H1 (cell line): ENCODE results near the gene PPP3R2. TPM values are rescaled to one million over a fixed set of nuclear protein-coding genes. Genes with fewer than 3 reads are reported as not detected.

Experiments
- CTCF ChIA-PET: fragments of 300-600 bp; sonication (Branson Sonifier 250); formaldehyde crosslinking; loops from one replicate; lab custom pipeline; 2021; ENCODE audit not compliant: partially characterized antibody; lab: Charles Lee
- POLR2A ChIA-PET: fragments of 300-600 bp; sonication (Branson Sonifier 250); formaldehyde crosslinking; loops from one replicate; lab custom pipeline; 2021; ENCODE audit warnings: inconsistent platforms; ENCODE audit not compliant: partially characterized antibody; lab: Charles Lee
- DNase-seq, 2 experiments: peaks; one replicate each; pipeline versions ENCODE4 v3.0.0 to v3.0.0-alpha.2; 2010 to 2022; ENCODE audit warnings: low spot score in 2 of 2, low read depth in 1 of 2, mixed read lengths in 1 of 2
- FAIRE-seq: peaks from 2 replicates; lab custom pipeline; 2011; peaks lifted over from hg19 to GRCh38; lab: Jason Lieb, UNC
- H2AFZ ChIP-seq: 2 replicates; pipeline ENCODE4 v1.8.1; 2012; ENCODE audit warnings: low read length, inconsistent platforms
- H2AK5ac ChIP-seq: 2 replicates; pipeline ENCODE4 v1.6.1; 2013; ENCODE audit warnings: low read depth, low read length
- H2BK120ac ChIP-seq: replicated peaks from 2 replicates; pipeline ENCODE3; 2013; ENCODE audit warnings: low read depth, low read length, inconsistent platforms
- H2BK12ac ChIP-seq: 2 replicates; pipeline ENCODE4 v1.6.1; 2013; ENCODE audit warnings: low read depth, low read length
- H2BK15ac ChIP-seq: 2 replicates; pipeline ENCODE4 v1.6.1; 2013; ENCODE audit warnings: low read length
- H2BK20ac ChIP-seq: 2 replicates; pipeline ENCODE4 v1.6.1; 2013; ENCODE audit warnings: low read length
- H2BK5ac ChIP-seq: 2 replicates; pipeline ENCODE4 v1.6.1; 2013; ENCODE audit warnings: low read depth, low read length
- H3K14ac ChIP-seq: 2 replicates; pipeline ENCODE4 v1.6.1; 2013; ENCODE audit warnings: inconsistent platforms; ENCODE audit not compliant: insufficient read length
- H3K18ac ChIP-seq: 2 replicates; pipeline ENCODE4 v1.6.1; 2013; ENCODE audit warnings: low read length; ENCODE audit errors: extremely low read depth
- H3K23ac ChIP-seq: 2 replicates; pipeline ENCODE4 v1.6.1; 2013; ENCODE audit warnings: inconsistent platforms; ENCODE audit not compliant: insufficient read length
- H3K23me2 ChIP-seq: 2 replicates; pipeline ENCODE4 v1.6.1; 2013; ENCODE audit warnings: low read depth, low read length
- H3K27ac ChIP-seq: 2 replicates; pipeline ENCODE4 v1.6.1; 2011; ENCODE audit warnings: low read depth, low read length, inconsistent platforms
- H3K27me3 ChIP-seq, 4 experiments: replicated peaks in 1 of 4; 1 replicate in 1 of 4; 2 replicates in 3 of 4; pipeline versions ENCODE4 v1.6.1 to v1.8.1; 2011 to 2013; ENCODE audit warnings: low read length in 3 of 4, mild to moderate bottlenecking in 3 of 4, inconsistent platforms in 2 of 4, mixed read lengths in 2 of 4, moderate library complexity in 1 of 4; ENCODE audit not compliant: control insufficient read depth in 3 of 4, insufficient read depth in 3 of 4; ENCODE audit errors: extremely low read depth in 1 of 4
- H3K36me3 ChIP-seq, 4 experiments: 2 replicates each; pipeline versions ENCODE4 v1.6.1 to v1.8.1; 2011 to 2013; ENCODE audit warnings: mild to moderate bottlenecking in 4 of 4, low read length in 3 of 4, moderate library complexity in 2 of 4, control low read depth in 1 of 4, inconsistent platforms in 1 of 4; ENCODE audit not compliant: insufficient read depth in 4 of 4, control insufficient read depth in 2 of 4
- H3K4ac ChIP-seq: replicated peaks from 2 replicates; pipeline ENCODE3; 2013; ENCODE audit warnings: low read length, low read depth, mixed read lengths, inconsistent platforms; ENCODE audit not compliant: insufficient read length
- H3K4me1 ChIP-seq, 4 experiments: replicated peaks in 1 of 4; 1 replicate in 1 of 4; 2 replicates in 3 of 4; pipeline versions ENCODE4 v1.6.1 to v1.8.1; 2011 to 2013; ENCODE audit warnings: low read length in 3 of 4, inconsistent platforms in 2 of 4, mixed read lengths in 1 of 4; ENCODE audit not compliant: insufficient read depth in 4 of 4, control insufficient read depth in 3 of 4
- H3K4me2 ChIP-seq, 2 experiments: 2 replicates each; pipeline versions ENCODE4 v1.6.1 to v1.8.1; 2011 to 2013; ENCODE audit warnings: low read depth in 2 of 2, low read length in 2 of 2, control low read depth in 1 of 2, inconsistent platforms in 1 of 2, mild to moderate bottlenecking in 1 of 2; ENCODE audit not compliant: insufficient read depth in 1 of 2
- H3K4me3 ChIP-seq, 4 experiments: fragments of 200-600, 300-600 bp in 1 of 4; sonication (generic), shearing (Covaris generic), sonication (Bioruptor Twin) in 1 of 4; 2 replicates each; pipeline versions ENCODE4 v1.5.1 to v1.8.1; 2011 to 2016; ENCODE audit warnings: low read length in 4 of 4, low read depth in 3 of 4, control low read depth in 2 of 4, inconsistent platforms in 2 of 4, mild to moderate bottlenecking in 2 of 4, mixed read lengths in 1 of 4, moderate library complexity in 1 of 4; ENCODE audit not compliant: insufficient read depth in 2 of 4; ENCODE audit errors: extremely low read depth in 1 of 4
- H3K56ac ChIP-seq: replicated peaks from 2 replicates; pipeline ENCODE3; 2013; ENCODE audit warnings: low read depth, mild to moderate bottlenecking, mixed read lengths, low read length, inconsistent platforms; ENCODE audit not compliant: insufficient read length
- H3K79me1 ChIP-seq: 2 replicates; pipeline ENCODE4 v1.6.1; 2013; ENCODE audit warnings: low read depth, low read length, control low read depth
- H3K79me2 ChIP-seq, 2 experiments: 2 replicates each; pipeline versions ENCODE4 v1.6.1 to v1.8.1; 2012 to 2013; ENCODE audit warnings: low read length in 2 of 2, mild to moderate bottlenecking in 2 of 2, inconsistent platforms in 1 of 2; ENCODE audit not compliant: insufficient read depth in 2 of 2, control insufficient read depth in 1 of 2
- H3K9ac ChIP-seq, 4 experiments: replicated peaks in 1 of 4; 1 replicate in 1 of 4; 2 replicates in 3 of 4; pipeline versions ENCODE4 v1.6.1 to v1.8.1; 2011 to 2013; ENCODE audit warnings: low read depth in 3 of 4, low read length in 3 of 4, control low read depth in 2 of 4, mild to moderate bottlenecking in 2 of 4, moderate library complexity in 2 of 4, inconsistent platforms in 1 of 4; ENCODE audit errors: extremely low read depth in 1 of 4
- H3K9me3 ChIP-seq, 2 experiments: 2 replicates each; pipeline versions ENCODE4 v1.6.1 to v1.8.1; 2012 to 2013; ENCODE audit warnings: mild to moderate bottlenecking in 2 of 2, moderate library complexity in 2 of 2, control low read depth in 1 of 2, inconsistent platforms in 1 of 2, low read depth in 1 of 2, low read length in 1 of 2, mixed read lengths in 1 of 2; ENCODE audit not compliant: insufficient read depth in 2 of 2
- H4K20me1 ChIP-seq, 2 experiments: replicated peaks in 1 of 2; 2 replicates each; pipeline versions ENCODE3 to v1.8.1; 2011 to 2013; ENCODE audit warnings: inconsistent platforms in 2 of 2, low read length in 2 of 2, mild to moderate bottlenecking in 1 of 2; ENCODE audit not compliant: insufficient read depth in 2 of 2, control insufficient read depth in 1 of 2
- H4K5ac ChIP-seq: 2 replicates; pipeline ENCODE4 v1.6.1; 2013; ENCODE audit warnings: low read length, low read depth, mixed read lengths, inconsistent platforms; ENCODE audit not compliant: insufficient read length
- H4K8ac ChIP-seq: 2 replicates; pipeline ENCODE4 v1.8.0; 2013; ENCODE audit warnings: mild to moderate bottlenecking, moderate library complexity, low read length, inconsistent platforms; ENCODE audit not compliant: insufficient read depth; ENCODE audit errors: extremely low read depth
- H4K91ac ChIP-seq: replicated peaks from 2 replicates; pipeline ENCODE3; 2013; ENCODE audit warnings: low read length, mixed read lengths, inconsistent platforms; ENCODE audit not compliant: insufficient read length
- WGBS, 2 experiments: shearing (Covaris generic) in 1 of 2; methylation state at CpG; one replicate each; pipeline versions ENCODE4 v1.1.6 to v1.1.7; 2013 to 2015; ENCODE audit warnings: low lambda C conversion rate in 2 of 2, mixed read lengths in 2 of 2, inconsistent platforms in 1 of 2, low coverage in 1 of 2, missing lambda C conversion rate in 1 of 2; ENCODE audit not compliant: insufficient replicate concordance in 2 of 2, insufficient coverage in 1 of 2, insufficient read length in 1 of 2; ENCODE audit errors: extremely low coverage in 1 of 2, missing lambda C conversion rate in 1 of 2; 5-methylcytosine and 5-hydroxymethylcytosine counted together
- polyA plus RNA-seq, 7 experiments: library from polyadenylated mRNA; depleted of rRNA in 3 of 7; stranded (reverse) in 5 of 7; unstranded in 2 of 7; fragments of >200 nt in 5 of 7; fragments of 200-250 nt in 2 of 7; gene quantifications; 1 replicate in 5 of 7; 2 replicates in 1 of 7; 4 replicates in 1 of 7; pipeline versions ENCODE4 v1.2.1 to v1.2.3, GENCODE V29; 2011 to 2013; ENCODE audit warnings: missing spikeins in 2 of 7, mixed read lengths in 2 of 7
- total RNA-seq: library from RNA; stranded (reverse); fragmentation: NEBNext Ultra II Directional; extraction: Animal tissue kit (Norgen Biotek cat#: 25700); gene quantifications from 2 replicates; pipeline ENCODE4 v1.2.1, GENCODE V29; 2021

PPP3R2 gene
- total and polyA plus RNA-seq, 2 of the 8 experiments (the other 6 are each of a cell fraction or from before 2014, with no cell fraction given): not detected

DNA sequence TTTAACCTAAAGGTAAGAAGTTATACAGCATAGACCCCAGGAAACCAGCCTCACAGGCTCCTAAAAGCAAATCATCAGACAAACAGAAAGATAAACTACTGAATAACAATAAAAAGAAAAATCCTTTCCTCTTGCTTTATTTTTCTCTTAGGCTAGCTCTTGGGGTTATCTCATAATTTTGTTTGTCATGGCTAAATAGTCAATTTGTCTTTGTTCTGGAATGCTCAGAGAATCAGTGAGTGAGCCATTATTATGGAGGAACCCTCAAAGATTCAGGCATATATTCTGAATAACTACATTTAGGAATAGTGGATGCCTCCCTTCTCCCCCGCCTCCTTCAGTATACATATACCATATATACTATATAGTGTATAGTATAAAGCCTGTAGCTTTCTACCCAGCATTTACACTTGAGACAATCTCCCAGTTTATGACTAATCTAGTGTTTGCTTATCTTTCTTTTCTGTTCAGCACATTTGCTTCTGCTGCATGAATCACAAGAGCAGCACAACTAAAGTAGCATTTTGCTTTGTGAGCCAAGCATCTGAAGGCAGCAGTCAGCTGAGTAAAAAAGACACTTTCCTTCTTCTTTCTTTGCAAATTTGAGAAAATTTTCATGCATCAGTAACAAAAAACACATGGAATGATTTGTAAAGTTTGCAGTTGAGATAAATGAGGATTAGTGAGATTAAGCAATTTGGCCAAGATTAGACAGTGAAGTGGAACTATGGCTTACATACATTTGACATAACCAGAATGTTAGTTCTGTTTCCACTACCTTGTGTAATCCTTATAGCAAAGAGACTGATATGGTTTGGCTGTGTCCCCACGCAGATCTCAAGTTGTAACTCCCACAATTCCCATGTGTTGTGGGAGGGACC is 45.3 kb upstream of the PPP3R2 start:
- H2BK20ac ChIP-seq: no peak overlapping the region
- H3K79me1 ChIP-seq: no peaks in the 10 kb centered on the region
- no peak overlapping the region for H3K9ac ChIP-seq
- H3K23me2 ChIP-seq: peaks cover 1% of the 10 kb centered on the region; the same call in 1 of the 2 replicates
- no peak overlapping the region for H3K56ac ChIP-seq
- ChIA-PET CTCF (no interaction called here), POLR2A (no interaction called here)
- WGBS, 2 experiments: 100% methylated on average over 2 of the region's 2 CpGs; no CpG with 5 or more reads in 1 of the 2 experiments
- H3K4ac ChIP-seq: no peak overlapping the region
- peaks cover 0 to 6% of the 10 kb centered on the region in 2 experiments; a peak in 2 of 4 replicates for H3K9me3 ChIP-seq
- H2AFZ ChIP-seq: no peak overlapping the region
- H3K4me3 ChIP-seq: no peak overlapping the region
- no peak overlapping the region for H3K14ac ChIP-seq
- no peak overlapping the region for H3K23ac ChIP-seq
- no peak overlapping the region for H2BK120ac ChIP-seq
- H3K4me1 ChIP-seq: no peaks in the 10 kb centered on the region
- H3K27me3 ChIP-seq: no peaks in the 10 kb centered on the region
- H2BK5ac ChIP-seq: no peak overlapping the region
- no peak overlapping the region for H4K5ac ChIP-seq
- no peak overlapping the region for H2BK12ac ChIP-seq
- no peaks in the 10 kb centered on the region for H4K20me1 ChIP-seq
- H4K8ac ChIP-seq: no peak overlapping the region
- no peak overlapping the region for H3K18ac ChIP-seq
- no peak for DNase-seq
- H3K27ac ChIP-seq: no peak overlapping the region
- H3K4me2 ChIP-seq: no peak overlapping the region
- no peaks in the 10 kb centered on the region for H3K79me2 ChIP-seq
- H3K36me3 ChIP-seq: no peaks in the 10 kb centered on the region
- H2BK15ac ChIP-seq: no peak overlapping the region
- FAIRE-seq: no peak
- H2AK5ac ChIP-seq: no peak overlapping the region
- no peak overlapping the region for H4K91ac ChIP-seq
